ENCODE data around the gene CCDC54. TPM values are rescaled to one million over a fixed set of nuclear protein-coding genes. Genes with fewer than 3 reads are reported as not detected.

The CCDC54 gene
- total RNA-seq, 1 donor from 2014 or later, result not detected

DNA sequence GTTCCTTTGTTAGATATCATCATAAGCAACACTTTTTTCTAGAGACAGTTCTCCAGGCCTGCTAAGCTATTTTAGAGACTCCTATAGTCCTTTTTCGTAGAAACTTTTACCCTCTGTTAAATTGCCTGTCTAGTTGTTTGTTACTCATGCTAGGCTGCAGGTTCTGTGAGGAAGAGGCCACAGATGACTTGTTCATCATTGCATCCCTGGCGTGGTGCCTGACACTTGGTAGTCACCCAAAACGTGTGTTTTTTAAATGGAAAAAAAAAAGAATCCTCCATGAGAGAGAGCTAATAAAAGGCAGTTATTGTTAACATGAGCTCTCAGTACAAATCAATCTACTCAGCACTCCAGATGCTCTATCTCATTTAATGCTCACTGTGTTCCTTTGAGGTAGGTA lies 35.1 kb downstream of the CCDC54 start:
- TF ChIP-seq, protein P1, sequence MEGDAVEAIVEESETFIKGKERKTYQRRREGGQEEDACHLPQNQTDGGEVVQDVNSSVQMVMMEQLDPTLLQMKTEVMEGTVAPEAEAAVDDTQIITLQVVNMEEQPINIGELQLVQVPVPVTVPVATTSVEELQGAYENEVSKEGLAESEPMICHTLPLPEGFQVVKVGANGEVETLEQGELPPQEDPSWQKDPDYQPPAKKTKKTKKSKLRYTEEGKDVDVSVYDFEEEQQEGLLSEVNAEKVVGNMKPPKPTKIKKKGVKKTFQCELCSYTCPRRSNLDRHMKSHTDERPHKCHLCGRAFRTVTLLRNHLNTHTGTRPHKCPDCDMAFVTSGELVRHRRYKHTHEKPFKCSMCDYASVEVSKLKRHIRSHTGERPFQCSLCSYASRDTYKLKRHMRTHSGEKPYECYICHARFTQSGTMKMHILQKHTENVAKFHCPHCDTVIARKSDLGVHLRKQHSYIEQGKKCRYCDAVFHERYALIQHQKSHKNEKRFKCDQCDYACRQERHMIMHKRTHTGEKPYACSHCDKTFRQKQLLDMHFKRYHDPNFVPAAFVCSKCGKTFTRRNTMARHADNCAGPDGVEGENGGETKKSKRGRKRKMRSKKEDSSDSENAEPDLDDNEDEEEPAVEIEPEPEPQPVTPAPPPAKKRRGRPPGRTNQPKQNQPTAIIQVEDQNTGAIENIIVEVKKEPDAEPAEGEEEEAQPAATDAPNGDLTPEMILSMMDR (IDR thresholded peaks at IDR 0.05; ENCODE audit: insufficient read depth, low read length, severe bottlenecking), result no peak
- H3K4me3 ChIP-seq (ENCODE audit: low read depth, low read length), result no peak overlapping the region
- DNase-seq (ENCODE audit: low read depth) (no peak), FAIRE-seq (no peak)
- H3K27me3 ChIP-seq (ENCODE audit: control insufficient read depth, insufficient read depth, low read length), result no peaks in the 10 kb centered on the region
- H3K36me3 ChIP-seq (ENCODE audit: control insufficient read depth, insufficient read depth, low read length), result no peaks in the 10 kb centered on the region

DNA sequence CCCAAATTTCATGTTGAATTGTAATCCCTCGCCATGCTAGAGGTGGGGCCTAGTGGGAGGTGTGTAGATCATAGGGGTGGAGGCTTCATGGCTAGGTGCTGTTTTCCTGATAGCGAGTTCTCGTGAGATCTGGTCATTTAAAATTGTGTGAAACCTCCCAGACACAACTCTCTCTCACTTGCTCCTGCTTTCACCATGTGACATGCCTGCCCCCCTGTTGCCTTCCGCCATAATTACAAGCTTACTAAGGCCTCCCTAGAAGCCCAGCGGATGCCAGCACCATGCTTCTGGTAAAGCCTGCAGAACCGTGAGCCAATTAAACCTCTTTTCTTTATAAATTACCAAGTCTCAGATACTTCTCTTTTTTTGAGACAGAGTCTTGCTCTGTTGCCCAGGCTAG lies 36.0 kb downstream of the CCDC54 start:
- no peaks in the 10 kb centered on the region for H3K36me3 ChIP-seq (ENCODE audit: control insufficient read depth, insufficient read depth, low read length)
- TF ChIP-seq, protein P1 (IDR thresholded peaks at IDR 0.05; ENCODE audit: insufficient read depth, low read length, severe bottlenecking), result no peak
- FAIRE-seq (no peak), DNase-seq (ENCODE audit: low read depth) (no peak)
- H3K4me3 ChIP-seq (ENCODE audit: low read depth, low read length), result no peak overlapping the region
- H3K27me3 ChIP-seq (ENCODE audit: control insufficient read depth, insufficient read depth, low read length), result no peaks in the 10 kb centered on the region

DNA sequence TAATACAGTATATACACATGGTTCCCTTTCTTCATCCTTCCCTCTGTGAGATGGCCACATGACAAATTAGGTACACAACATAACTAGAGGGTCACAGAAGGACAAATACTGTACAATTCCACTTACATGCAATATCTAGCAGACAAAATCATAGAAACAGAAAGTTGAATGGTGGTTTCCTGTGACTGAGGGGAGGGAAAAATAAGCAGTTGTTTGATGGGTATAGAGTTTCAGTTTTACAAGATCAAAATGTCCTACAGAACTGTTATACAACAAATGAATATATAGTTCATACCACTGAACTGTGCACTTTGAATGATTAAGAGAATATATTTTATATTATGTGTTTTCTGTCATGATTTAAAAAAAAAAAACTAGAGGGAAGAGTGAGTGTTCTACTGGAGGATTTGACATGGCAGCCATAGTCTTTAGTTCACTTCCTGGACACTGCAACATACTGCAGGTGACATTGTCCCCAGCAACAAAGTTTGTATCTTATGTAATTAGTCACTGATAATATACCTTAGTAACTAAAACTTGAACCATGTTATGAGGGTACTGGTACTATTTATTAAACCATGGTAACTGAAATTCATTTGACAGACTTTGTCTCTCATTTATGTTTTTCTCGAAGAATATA lies 37.2 kb downstream of the CCDC54 start:
- Histone ChIP-seq H3K36me3 (ENCODE audit: control insufficient read depth, insufficient read depth, low read length) (no peaks in the 10 kb centered on the region), H3K4me3 (ENCODE audit: low read depth, low read length) (no peak overlapping the region), H3K27me3 (ENCODE audit: control insufficient read depth, insufficient read depth, low read length) (no peaks in the 10 kb centered on the region)
- FAIRE-seq (no peak), DNase-seq (ENCODE audit: low read depth) (no peak)
- TF ChIP-seq, protein P1 (IDR thresholded peaks at IDR 0.05; ENCODE audit: insufficient read depth, low read length, severe bottlenecking), result no peak

DNA sequence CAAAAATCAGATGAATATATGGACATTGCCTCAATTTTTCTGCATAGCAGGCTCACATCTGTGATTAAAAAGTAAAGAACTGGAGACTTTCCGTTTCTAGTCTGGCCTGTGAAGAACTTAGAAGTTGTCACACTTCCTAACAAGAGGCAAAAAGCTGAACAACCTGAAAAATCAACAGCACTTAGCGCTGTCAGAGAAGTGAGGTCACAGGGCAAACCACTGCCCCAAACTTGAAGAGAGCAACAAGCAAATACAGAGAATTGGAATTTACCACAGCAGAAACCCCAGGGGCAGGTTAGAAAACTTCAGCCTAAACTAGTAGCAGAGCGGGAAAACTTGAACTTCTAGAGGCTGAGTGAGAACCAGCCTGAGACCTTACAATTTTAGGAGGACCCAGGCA lies 38.9 kb downstream of the CCDC54 start:
- no peak overlapping the region for H3K4me3 ChIP-seq (ENCODE audit: low read depth, low read length)
- FAIRE-seq (no peak), DNase-seq (ENCODE audit: low read depth) (no peak)
- H3K27me3 ChIP-seq (ENCODE audit: control insufficient read depth, insufficient read depth, low read length), result no peaks in the 10 kb centered on the region
- no peaks in the 10 kb centered on the region for H3K36me3 ChIP-seq (ENCODE audit: control insufficient read depth, insufficient read depth, low read length)
- TF ChIP-seq, protein P1 (IDR thresholded peaks at IDR 0.05; ENCODE audit: insufficient read depth, low read length, severe bottlenecking), result no peak

DNA sequence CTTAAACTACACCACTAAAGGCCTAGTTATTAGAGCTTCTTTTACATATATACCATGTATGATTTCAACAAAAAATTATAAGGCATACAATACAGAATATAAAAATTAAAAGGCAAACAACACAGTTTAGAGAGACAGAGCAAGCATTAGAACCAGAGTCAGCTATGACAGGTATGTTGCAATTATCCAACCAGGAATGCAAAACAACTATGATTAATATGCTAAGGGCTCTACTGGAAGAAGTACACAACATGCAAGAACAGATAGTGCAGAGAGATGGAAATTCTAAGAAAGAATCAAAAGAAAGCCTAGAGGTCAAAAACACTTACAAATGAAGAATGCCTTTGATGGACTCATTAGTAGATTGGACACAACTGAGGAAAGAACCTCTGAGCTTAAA lies 39.6 kb downstream of the CCDC54 start:
- Histone ChIP-seq H3K36me3 (ENCODE audit: control insufficient read depth, insufficient read depth, low read length) (no peaks in the 10 kb centered on the region), H3K27me3 (ENCODE audit: control insufficient read depth, insufficient read depth, low read length) (no peaks in the 10 kb centered on the region), H3K4me3 (ENCODE audit: low read depth, low read length) (no peak overlapping the region)
- FAIRE-seq (no peak), DNase-seq (ENCODE audit: low read depth) (peak; percentile 71)
- TF ChIP-seq, protein P1 (IDR thresholded peaks at IDR 0.05; ENCODE audit: insufficient read depth, low read length, severe bottlenecking), result no peak

Data from bronchial epithelial cell (primary cell).